Stimulated activated CD4-positive, alpha-beta T cell treated with anti-CD3 and anti-CD28 coated beads, Interleukin-12 subunit alpha, Interleukin-12 subunit beta, amount 100 ng/mL, for 4 hours (primary cell): Measurements from ENCODE around the gene LRWD1.
"Not testable (repeated sequence)": the region's sequence is repeated elsewhere in the genome, so short reads cannot be mapped to it uniquely, and the experiment has no call there.

Experiments used
- DNase-seq: peaks from one replicate; pipeline ENCODE4 v3.0.0-alpha.2; 2020

The LRWD1 gene

GRCh38 chr7:102503141-102503540, 38.4 kb downstream of the LRWD1 start:
- not testable (repeated sequence) for DNase-seq

- DNase-seq = not testable (repeated sequence)
Measured at GRCh38 chr7:102505298-102506185, 40.8 kb downstream of the LRWD1 start.

- DNase-seq = not testable (repeated sequence)
Measured at GRCh38 chr7:102507410-102508088, 42.8 kb downstream of the LRWD1 start.

- DNase-seq = not testable (repeated sequence)
Measured at GRCh38 chr7:102510575-102510974, 45.8 kb downstream of the LRWD1 start.

- DNase-seq = not testable (repeated sequence)
Measured at GRCh38 chr7:102511860-102512522, 47.2 kb downstream of the LRWD1 start.

GRCh38 chr7:102512642-102513221, 47.9 kb downstream of the LRWD1 start:
- not testable (repeated sequence) for DNase-seq

GRCh38 chr7:102514881-102515721, 50.3 kb downstream of the LRWD1 start:
- DNase-seq = not testable (repeated sequence)

- DNase-seq = not testable (repeated sequence)
Measured at GRCh38 chr7:102515889-102516288, 51.1 kb downstream of the LRWD1 start.

- not testable (repeated sequence) for DNase-seq
Measured at GRCh38 chr7:102516951-102517350, 52.2 kb downstream of the LRWD1 start.

GRCh38 chr7:102517550-102518147, 52.9 kb downstream of the LRWD1 start, which contains the start of gene RASA4B:
Gene RASA4B, minus strand, starts transcription at chr7:102517777. Its CDS starts 67 bp downstream, at chr7:102517710.
- DNase-seq = not testable (repeated sequence)

GRCh38 chr7:102520797-102521196, 56.0 kb downstream of the LRWD1 start:
- not testable (repeated sequence) for DNase-seq
